ENCODE results near the gene ZNF219.

The ZNF219 gene

DNA sequence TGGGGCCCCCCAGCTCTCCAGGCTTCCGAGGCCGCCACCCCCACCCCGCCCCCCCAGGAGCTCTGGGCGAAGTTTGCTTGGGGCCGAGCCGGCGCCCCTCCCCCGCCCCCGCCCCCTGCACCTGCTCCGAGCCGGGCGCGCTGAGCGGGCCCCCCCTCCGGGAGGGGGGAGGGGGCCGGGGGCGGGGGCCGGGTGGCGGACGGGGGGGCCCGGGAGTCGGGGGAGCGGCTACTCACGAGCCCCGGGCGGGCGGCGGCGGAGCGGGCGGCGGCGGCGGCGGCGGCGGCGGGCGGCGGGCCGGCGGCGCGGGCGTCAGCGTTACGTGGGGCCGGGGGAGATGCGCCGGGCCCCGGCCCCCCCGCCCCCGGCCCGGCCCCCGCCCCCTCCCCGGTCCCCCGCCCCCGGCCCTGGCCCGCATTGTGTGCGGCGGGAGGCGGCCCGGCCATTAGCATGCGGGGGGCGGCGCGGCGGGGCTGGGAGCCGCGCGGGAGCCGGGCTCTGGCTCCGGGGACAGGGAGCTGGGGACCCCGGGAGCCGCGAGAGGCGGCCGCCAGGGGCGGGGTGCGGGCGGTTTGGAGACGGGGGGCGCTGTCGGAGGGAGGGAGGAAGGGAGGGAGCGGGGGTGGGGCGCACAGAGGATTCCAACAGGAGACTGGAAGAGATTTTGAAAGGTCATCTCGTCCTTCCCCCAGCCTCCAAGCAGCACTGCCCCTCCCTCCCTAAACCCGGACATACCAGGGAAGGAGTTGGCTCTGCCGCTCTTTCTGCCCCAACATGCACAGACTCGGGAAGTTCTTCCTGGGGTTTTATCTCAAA lies at the start of gene ZNF219:
TSS of gene ZNF219 (minus strand) at position 580 of the 816 bp plus-strand sequence. CDS start 5,064 bp downstream, outside the sequence.
- DNase-seq (ENCODE audit: low read depth, low spot score) = peak; percentile 63

DNA sequence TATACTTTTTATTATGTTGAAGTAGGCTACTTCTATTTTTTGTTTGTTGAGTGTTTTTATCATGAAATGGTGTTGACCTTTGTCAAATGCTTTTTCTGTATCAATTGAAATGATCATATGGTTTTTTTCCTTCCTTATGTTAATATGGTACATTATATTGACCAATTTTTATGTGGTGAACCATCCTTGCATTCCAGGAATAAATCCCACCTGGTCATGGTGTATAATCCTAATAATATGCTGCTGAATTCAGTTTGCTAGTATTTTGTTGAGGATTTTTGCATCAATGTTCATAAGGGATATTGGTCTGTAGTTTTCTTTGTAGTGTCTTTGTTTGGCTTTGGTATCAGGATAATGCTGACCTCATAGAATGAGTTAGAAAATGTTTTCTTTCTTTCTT lies 47.0 kb upstream of the ZNF219 start:
- DNase-seq (ENCODE audit: low read depth, low spot score) = no peak

DNA sequence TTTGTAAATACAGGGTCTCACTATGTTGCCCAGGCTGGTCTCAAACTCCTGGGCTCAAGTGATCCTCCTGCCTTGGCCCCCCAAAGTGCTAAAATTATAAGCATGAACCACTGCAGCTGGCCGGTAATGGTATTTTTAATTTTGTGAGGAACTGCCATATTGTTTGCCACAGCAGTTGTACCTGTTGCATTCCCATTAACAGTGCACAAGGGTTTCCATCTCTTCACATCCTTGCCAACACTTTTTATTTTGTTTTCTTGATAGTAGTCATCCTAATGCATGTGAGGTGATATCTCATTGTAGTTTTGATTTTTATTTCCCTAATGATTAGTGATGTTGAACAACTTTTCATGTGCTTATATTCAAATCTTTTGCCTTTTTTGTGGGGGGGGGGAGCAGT lies 43.9 kb upstream of the ZNF219 start:
- DNase-seq (ENCODE audit: low read depth, low spot score) = no peak

DNA sequence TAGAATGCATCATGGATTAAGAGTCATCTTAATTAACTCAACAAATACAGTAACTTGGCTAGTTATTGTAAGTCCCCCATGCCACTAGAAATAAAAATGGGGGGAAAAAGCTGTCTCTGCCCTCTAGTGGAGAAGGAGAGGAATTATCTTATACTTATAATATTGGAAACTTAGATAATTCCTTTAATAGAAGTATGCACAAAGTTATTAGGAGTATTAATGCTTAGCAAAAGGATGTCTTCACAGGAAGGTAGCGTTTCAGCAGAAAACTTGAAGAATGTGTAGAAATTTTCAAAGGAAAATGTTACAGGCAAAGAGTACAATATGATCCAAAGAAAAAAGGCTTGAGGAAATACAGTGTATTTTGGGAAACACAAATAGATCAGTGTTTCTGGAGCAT lies 37.6 kb upstream of the ZNF219 start:
- no peak for DNase-seq (ENCODE audit: low read depth, low spot score)

DNA sequence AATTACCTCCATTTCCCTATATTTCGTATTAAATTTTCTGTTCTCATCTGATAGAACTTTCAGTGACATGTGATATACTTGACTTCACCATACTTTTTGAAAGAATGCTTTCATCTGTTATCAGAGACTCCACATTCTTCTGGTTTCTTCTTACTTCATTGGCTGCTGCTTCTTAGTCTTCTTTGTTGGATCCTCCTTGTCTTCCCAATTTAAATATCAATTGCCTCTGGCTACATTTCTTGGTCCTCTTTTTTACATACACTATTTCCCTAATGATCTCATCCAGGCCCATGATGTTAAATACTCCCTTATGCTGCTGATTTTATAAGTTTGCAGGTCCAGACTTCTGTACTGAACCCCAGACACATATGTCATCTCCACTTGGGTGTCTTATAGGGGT lies 35.4 kb upstream of the ZNF219 start:
- DNase-seq (ENCODE audit: low read depth, low spot score) = peak; percentile 3

DNA sequence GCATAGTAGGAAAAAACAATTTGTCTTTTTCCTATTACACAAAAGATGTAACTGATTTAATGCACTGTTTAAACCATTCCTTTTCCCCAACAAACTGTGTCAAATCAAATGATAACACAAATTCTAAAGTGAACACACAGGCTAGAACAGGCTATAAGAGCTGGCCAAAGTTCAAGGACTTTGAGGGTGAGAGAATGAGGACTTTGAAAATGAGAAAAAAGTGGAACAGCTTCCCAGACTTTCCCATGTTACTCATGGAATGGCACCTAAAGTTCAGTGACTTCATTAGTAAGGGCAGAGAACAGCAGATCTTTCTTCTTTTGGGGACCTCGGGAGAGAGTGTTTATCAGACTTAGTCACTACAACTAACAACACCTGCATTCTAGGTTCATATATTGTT lies 25.0 kb upstream of the ZNF219 start:
- DNase-seq (ENCODE audit: low read depth, low spot score) = no peak

DNA sequence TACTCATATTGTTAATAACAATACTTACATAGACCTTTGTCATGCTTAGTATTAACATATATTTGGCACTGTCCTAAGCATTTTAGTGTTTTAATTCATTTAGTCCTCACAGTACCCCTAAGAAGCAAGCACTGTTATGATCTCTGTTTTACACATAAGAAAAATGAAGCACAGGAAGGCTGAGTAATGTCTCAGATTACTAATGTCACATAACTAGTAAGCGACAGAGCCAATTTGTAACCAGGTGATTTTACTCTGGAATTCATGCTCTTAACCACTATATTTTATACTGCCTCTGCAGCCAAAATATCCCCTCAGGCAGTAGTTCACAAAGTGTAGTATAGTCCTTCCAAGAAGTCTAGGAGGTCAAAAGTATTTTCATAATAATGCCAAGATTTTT lies 22.7 kb upstream of the ZNF219 start:
- no peak for DNase-seq (ENCODE audit: low read depth, low spot score)

DNA sequence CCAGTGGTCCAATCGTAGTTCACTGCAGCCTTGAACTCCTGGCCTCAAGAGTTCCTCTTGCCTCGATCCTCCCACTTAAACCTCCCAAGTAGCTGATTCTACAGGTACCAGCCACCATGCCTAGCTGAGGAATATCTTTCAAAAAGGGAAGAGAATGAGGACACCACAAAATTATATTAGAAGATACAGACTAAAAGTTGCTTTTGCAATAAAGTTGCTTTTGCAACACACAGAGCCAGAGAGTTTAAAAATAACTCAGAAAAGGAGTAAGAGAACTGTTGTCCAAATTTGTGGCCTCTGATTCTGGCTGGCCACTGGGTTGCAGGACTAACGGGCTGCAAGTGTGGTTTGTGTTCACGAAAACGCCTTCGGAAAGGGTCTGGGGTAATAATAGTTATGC lies 22.2 kb upstream of the ZNF219 start:
- no peak for DNase-seq (ENCODE audit: low read depth, low spot score)

DNA sequence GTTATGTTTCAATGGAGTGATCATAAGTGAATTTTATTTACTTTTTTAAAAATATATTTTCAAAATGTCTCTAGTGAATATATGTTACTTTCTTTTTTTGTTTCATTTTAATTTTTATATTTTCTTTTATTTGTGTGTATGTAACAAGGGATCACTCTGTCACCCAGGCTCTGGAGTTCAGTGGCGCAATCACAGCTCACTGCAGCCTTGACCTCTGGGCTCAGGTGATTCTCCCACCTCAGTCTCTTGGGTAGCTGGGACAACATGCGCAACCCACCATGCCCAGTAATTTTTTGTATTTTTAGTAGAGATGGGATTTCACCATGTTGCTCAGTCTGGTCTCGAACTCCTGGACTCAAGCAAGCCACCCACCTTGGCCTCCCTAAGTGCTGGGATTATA lies 20.5 kb upstream of the ZNF219 start:
- DNase-seq (ENCODE audit: low read depth, low spot score) = no peak

DNA sequence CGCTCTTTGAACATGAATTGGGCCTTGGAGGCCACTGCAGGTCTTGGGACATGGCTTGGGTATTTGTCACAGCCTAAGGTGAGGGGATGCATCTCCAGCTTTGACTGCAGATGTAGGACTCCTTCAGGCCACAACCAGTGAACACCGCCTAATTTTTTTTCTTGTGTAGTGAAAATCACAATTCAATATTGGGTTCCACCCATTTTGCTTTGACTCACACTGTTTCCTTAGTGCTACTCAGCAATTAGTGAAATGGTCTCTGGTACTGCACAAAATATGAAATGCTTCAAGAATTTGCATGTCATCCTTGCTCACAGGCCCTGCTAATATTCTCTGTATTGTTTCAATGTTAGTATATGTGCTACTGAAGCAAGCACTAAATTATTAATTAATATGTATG lies 14.9 kb upstream of the ZNF219 start:
- DNase-seq (ENCODE audit: low read depth, low spot score) = no peak

DNA sequence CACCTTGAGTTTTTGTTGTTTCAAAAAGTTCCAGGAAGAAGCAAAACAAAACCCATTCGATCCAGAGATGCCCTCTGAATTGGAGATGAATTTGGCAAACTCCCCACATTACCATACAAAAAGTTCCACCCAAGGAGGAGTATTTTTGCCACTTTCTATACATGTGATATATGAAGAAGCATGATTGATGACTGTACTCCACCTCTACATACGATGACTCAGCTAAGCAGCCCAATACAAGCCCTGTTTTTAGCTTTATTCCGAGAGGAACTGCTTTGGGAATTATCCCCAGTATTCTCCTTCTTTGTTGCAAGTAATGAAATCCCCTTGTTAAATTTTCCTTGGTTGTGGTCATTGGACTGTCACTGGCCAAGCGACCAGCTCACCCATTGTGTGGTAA lies 13.8 kb upstream of the ZNF219 start:
- DNase-seq (ENCODE audit: low read depth, low spot score) = no peak

DNA sequence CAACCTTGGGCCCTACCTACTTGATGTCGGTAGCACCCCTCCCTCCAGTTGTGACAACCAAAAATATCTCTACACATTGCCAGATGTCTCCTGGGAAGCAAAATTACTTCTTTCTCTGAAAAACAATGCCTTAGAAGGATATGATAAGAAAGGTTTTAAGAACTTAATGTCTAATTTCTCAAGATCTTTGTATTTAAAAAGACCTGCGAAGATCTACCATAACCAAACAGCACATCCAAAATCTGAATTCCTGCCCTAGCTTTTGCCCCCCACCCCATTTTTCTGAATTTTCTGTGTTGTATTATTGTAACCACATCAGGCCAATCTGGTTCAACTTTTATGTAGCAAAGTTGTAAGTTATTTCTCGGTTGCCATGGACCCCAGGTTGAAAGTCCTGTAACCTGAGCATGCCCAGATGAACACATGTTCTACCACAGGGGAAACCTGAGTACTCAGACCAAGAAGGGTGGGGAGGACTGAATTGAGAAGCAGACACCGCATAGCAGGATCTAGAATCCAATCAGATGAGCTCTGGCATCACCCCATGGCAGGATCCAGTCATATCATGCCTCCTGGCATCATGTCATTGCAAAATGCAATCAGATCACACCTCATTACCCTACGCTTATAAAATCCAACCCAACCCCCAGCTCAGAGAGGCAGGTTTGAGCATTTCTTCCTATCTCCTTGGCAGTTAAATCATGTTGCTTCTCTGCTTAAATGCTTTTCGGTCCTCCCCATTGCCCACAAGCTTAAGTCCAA lies 11.1 kb upstream of the ZNF219 start:
- no peak for DNase-seq (ENCODE audit: low read depth, low spot score)

DNA sequence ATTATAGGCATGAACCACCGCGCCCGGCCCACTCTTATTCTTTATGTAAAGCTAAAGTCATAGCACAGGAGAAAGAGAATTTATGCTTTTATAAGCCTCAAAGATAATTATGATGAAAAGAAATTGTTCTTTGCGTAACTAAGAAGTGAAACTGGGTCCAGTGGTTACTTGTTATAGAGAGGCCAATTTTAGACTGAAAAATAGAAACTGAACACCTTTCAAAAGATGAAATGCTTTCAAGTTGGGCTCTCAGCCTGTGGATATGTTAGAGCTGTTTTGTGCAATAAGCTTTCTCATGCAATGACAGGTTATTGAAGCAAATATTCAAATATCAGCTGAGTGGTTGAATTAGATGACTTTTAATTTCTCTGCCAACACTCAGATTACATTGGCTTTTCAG lies 10.3 kb upstream of the ZNF219 start:
- DNase-seq (ENCODE audit: low read depth, low spot score) = no peak

DNA sequence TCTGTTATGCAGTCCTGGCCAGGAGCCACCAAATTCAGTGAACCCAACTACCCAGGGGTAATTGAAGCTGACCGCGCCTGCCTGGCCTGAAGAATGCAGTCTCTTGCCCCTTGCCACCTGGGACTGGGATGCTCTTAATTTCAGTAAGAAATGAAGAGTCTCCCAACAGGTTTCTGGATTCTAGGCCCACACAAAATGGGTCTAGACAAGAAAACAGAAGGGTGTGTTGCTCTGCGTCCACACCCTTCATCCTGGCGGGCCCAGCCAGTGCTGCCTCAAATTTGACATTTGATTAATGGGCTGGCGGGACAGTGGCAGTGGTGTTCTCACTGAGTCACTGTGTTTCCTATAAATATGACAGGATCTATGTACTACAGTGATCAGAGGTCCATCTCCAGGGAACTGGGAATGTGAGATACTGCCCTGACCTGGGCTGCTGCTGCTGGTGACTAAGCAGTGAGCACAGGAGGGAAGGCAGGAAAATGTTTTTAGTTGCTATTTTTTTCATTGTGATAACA lies 8.9 kb upstream of the ZNF219 start:
- DNase-seq (ENCODE audit: low read depth, low spot score) = no peak

DNA sequence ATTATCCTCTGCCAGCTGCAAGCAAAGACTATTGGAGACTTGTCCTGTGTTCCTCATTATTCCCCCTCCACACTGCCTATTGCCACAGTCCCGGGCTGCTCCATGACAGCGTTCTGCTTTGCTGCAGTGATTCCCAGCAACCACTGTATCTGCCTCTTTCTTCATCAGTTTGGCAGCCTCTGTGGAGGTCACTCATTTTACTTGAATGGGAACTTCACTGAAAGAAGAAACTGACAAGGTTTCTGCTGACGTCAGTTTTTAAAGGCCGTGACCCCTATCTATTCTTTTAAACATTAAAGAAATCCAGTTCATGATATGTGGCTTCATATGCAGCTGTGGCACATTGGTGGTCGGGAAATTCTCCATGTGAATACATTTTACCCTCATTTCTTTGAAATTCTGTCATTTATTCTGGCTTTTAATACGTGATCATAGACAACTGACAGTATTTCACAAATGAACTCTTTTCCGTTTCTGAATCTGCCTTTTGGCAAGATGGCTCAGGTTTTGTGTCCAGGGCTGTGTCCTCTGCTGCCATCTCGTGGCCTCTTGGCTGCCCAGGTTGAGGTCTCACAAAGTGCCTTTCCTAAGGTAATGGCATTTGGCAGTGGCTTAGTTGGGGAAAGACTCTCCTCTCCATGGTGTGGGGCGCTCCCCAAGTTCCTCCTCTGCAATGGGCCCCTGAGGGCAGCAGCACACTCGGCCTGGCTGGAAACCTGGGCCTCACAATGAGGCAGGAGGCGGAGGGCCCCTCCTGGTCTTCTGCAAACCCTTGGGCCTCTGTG lies 8.2 kb upstream of the ZNF219 start:
- DNase-seq (ENCODE audit: low read depth, low spot score) = peak; percentile 89

DNA sequence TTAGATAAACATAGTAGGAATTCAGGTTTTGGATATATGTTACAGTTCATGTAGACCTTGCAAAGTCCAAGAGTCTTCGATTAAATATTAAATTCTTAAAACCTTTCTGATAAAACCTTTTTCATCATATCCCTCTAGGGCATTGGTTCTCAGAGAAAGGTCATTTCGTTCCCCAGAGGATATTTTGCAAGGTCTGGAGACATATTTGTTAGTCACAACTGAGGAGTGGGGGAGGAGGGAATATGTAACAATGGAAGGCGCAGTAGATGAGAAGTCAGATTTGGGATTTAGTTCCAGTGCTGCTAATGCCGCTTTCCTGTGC lies 7.7 kb upstream of the ZNF219 start:
- DNase-seq (ENCODE audit: low read depth, low spot score) = no peak

DNA sequence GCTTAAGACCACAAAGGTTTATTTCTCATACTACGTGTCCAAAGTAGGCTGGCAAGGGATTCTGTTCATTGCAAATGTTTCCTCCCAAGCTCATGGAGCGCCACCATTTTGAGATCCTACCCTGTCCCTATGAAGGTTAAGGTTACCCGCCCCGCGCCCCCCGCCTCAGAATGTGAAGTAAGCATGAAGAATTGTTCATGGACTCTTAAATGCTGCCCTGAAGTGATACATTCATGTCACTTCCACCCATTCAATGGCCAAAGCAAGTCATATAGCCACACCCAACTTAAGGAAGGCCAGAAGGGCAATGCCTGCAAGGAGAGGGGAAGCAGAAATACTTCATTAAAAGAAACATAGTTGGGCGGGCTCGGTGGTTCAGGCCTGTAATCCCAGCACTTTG lies 6.6 kb upstream of the ZNF219 start:
- no peak for DNase-seq (ENCODE audit: low read depth, low spot score)

DNA sequence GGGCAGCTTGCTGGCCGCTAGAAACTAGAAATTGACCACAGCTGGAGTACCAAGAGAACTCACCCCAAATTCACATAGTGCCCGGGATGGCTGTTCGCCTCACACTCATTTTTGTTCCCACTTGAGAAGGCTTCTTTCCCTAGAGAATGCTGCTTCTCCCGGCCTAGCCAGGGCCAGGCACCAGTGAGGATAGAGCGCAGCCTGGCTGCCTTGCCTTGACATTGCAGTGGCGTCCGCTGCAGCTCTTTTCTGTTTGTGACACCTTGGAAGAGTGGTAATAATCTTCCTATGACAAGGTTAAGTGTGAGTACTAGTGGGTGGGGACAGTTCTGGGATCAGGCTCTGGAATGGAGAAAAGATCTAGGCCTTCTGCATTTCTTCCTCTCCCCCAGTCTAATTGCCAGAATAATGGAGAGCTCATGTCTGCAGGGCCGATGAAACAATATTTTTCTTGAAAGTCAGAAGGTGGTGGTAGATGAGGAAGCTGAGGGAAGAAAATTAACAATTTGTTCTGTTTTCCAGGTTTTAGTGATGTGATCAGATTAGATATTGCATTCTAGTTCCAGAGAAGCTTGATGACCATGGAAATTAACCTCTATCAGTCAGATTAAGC lies 6.1 kb upstream of the ZNF219 start:
- peak; percentile 89 for DNase-seq (ENCODE audit: low read depth, low spot score)

DNA sequence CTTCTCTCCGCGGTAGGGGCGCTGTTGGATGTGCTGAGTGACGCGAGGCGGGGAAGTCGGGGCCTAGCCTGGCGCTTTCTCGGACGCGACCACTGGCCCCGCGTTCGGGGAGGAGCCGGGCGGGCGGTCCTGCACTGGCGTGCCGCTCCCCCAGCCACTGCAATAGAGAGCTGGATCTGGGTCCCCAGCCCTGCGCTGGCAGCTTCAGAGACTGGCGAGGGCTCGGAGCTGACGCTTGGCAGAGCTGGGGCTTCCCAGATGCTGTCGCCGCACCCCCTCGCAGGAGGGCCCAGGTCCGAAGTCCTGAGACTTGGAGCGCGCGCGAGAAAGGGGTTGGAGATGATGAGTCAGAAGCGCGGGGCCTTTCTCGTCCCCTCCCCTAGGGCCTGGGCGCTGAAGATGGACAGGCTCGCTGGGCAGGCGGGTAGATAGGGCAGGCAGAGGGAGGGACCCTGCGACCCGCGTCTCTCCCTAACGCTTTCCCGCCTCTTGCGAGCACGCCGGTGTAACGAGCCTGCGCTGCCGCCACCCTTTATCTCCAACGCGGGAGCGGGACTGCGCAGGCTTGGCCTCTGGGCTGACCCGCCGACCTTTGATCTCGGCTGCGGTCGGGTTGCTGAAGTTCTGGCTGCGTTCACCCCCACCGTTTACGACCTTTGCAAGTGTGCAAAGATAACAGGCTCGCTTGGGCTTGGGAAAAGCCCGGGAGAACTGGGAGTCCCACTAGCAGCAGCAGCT lies 5.4 kb upstream of the ZNF219 start:
- DNase-seq (ENCODE audit: low read depth, low spot score) = peak; percentile 98

DNA sequence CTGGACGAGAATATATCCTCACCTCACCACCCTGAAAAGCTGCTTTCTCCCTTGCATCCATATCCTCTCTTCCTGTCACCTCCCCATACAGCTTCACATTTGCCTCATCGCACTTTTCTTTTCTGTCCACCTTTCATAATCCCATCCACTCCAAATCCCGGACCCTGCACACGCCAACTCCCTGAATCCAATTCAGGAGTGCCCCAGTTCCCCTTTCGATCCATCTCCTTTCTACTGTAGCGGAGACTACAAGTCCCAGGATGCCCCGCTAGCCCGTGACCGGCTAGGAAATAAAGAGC lies 4.9 kb upstream of the ZNF219 start:
- DNase-seq (ENCODE audit: low read depth, low spot score) = no peak
